ENCODE data around the gene NHS. TPM values are rescaled to one million over a fixed set of nuclear protein-coding genes. Genes with fewer than 3 reads are reported as not detected.

Gene NHS
- total and polyA plus RNA-seq, 5 donors: 0.61 to 1.7 (median 1.6) TPM

GRCh38 chrX:17669458-17669857 is 294.5 kb downstream of the NHS start:
- ATAC-seq (no peak), DNase-seq (no peak)
- H3K4me3 ChIP-seq (ENCODE audit: low read length): no peak overlapping the region
- no peak overlapping the region for H3K27ac ChIP-seq (ENCODE audit: low read length)
- intact Hi-C loops (cut with DNase I): loop anchor here in 1 of 4 donors (10.0 kb wide), 1 partner anchor 65 kb away; no protein-coding TSS in a partner anchor
- H3K4me1 ChIP-seq (ENCODE audit: control insufficient read depth, insufficient read depth, low read length): no peaks in the 10 kb centered on the region
- 46% methylated on average over 2 of the region's 2 CpGs for WGBS
- no peaks in the 10 kb centered on the region for H3K9me3 ChIP-seq (ENCODE audit: control insufficient read depth, low read length)
- no peaks in the 10 kb centered on the region for H3K27me3 ChIP-seq (ENCODE audit: control insufficient read depth, insufficient read depth)

- intact Hi-C loops (cut with DNase I): loop anchor here in 2 of 4 donors (10.0 kb wide), 2 partner anchors 65 to 425 kb away; no protein-coding TSS in a partner anchor
- DNase-seq: no peak
- no peak overlapping the region for H3K4me3 ChIP-seq (ENCODE audit: low read length)
- H3K9me3 ChIP-seq (ENCODE audit: control insufficient read depth, low read length): no peaks in the 10 kb centered on the region
- no peak overlapping the region for H3K27ac ChIP-seq (ENCODE audit: low read length)
- WGBS: 97% methylated on average over 1 of the region's 1 CpG
- no peak for ATAC-seq
- no peaks in the 10 kb centered on the region for H3K27me3 ChIP-seq (ENCODE audit: control insufficient read depth, insufficient read depth)
- no peaks in the 10 kb centered on the region for H3K4me1 ChIP-seq (ENCODE audit: control insufficient read depth, insufficient read depth, low read length)
Measured at GRCh38 chrX:17669891-17670290, 294.9 kb downstream of the NHS start.

GRCh38 chrX:17670874-17671273 is 295.9 kb downstream of the NHS start:
- intact Hi-C loops (cut with DNase I): loop anchor here in 1 of 4 donors (10.0 kb wide), 1 partner anchor 426 kb away; no protein-coding TSS in a partner anchor
- Histone ChIP-seq H3K27ac (ENCODE audit: low read length) (no peak overlapping the region), H3K4me3 (ENCODE audit: low read length) (no peak overlapping the region), H3K9me3 (ENCODE audit: control insufficient read depth, low read length) (no peaks in the 10 kb centered on the region), H3K27me3 (ENCODE audit: control insufficient read depth, insufficient read depth) (no peaks in the 10 kb centered on the region), H3K4me1 (ENCODE audit: control insufficient read depth, insufficient read depth, low read length) (no peaks in the 10 kb centered on the region)
- DNase-seq: no peak
- no peak for ATAC-seq
- WGBS: 85% methylated on average over 3 of the region's 3 CpGs

- no peak for DNase-seq
- WGBS: 49% methylated on average over 2 of the region's 2 CpGs
- no peaks in the 10 kb centered on the region for H3K9me3 ChIP-seq (ENCODE audit: control insufficient read depth, low read length)
Measured at GRCh38 chrX:17674601-17675000, 299.6 kb downstream of the NHS start.

GRCh38 chrX:17679261-17679660 is 304.3 kb downstream of the NHS start:
- intact Hi-C loops (cut with DNase I): loop anchor here in 1 of 4 donors (10.0 kb wide), 1 partner anchor 434 kb away; no protein-coding TSS in a partner anchor
- Histone ChIP-seq H3K9me3 (ENCODE audit: control insufficient read depth, low read length) (no peaks in the 10 kb centered on the region), H3K27me3 (ENCODE audit: control insufficient read depth, insufficient read depth) (no peaks in the 10 kb centered on the region), H3K4me1 (ENCODE audit: control insufficient read depth, insufficient read depth, low read length) (no peaks in the 10 kb centered on the region), H3K4me3 (ENCODE audit: low read length) (no peak overlapping the region), H3K27ac (ENCODE audit: low read length) (no peak overlapping the region)
- ATAC-seq (no peak), DNase-seq (no peak)

More at GRCh38 chrX:17674601-17675000, 299.6 kb downstream of the NHS start:
- H3K27me3 ChIP-seq (ENCODE audit: control insufficient read depth, insufficient read depth): no peaks in the 10 kb centered on the region
- no peak overlapping the region for H3K4me3 ChIP-seq (ENCODE audit: low read length)
- ATAC-seq: no peak
- no peak overlapping the region for H3K27ac ChIP-seq (ENCODE audit: low read length)
- no peaks in the 10 kb centered on the region for H3K4me1 ChIP-seq (ENCODE audit: control insufficient read depth, insufficient read depth, low read length)
- intact Hi-C loops (cut with DNase I): loop anchor here in 1 of 4 donors (10.0 kb wide), 1 partner anchor 430 kb away; no protein-coding TSS in a partner anchor

- H3K4me3 ChIP-seq (ENCODE audit: low read length): no peak overlapping the region
- no peaks in the 10 kb centered on the region for H3K4me1 ChIP-seq (ENCODE audit: control insufficient read depth, insufficient read depth, low read length)
- no peaks in the 10 kb centered on the region for H3K27me3 ChIP-seq (ENCODE audit: control insufficient read depth, insufficient read depth)
- H3K27ac ChIP-seq (ENCODE audit: low read length): no peak overlapping the region
- DNase-seq (no peak), ATAC-seq (no peak)
- H3K9me3 ChIP-seq (ENCODE audit: control insufficient read depth, low read length): no peaks in the 10 kb centered on the region
- intact Hi-C loops (cut with DNase I): loop anchor here in 2 of 4 donors (10.0 kb wide), 2 partner anchors 145 to 435 kb away; no protein-coding TSS in a partner anchor
- WGBS: 77% methylated on average over 2 of the region's 2 CpGs
Measured at GRCh38 chrX:17679820-17680219, 304.8 kb downstream of the NHS start.

GRCh38 chrX:17680732-17681413 is 305.9 kb downstream of the NHS start:
- Histone ChIP-seq H3K27ac (ENCODE audit: low read length) (no peak overlapping the region), H3K27me3 (ENCODE audit: control insufficient read depth, insufficient read depth) (no peaks in the 10 kb centered on the region), H3K4me1 (ENCODE audit: control insufficient read depth, insufficient read depth, low read length) (no peaks in the 10 kb centered on the region), H3K4me3 (ENCODE audit: low read length) (no peak overlapping the region), H3K9me3 (ENCODE audit: control insufficient read depth, low read length) (no peaks in the 10 kb centered on the region)
- no peak for ATAC-seq
- DNase-seq: no peak
- intact Hi-C loops (cut with DNase I): loop anchor here in 2 of 4 donors (10.0 kb wide), 1 partner anchor 146 kb away; no protein-coding TSS in a partner anchor
- 81% methylated on average over 1 of the region's 1 CpG for WGBS

GRCh38 chrX:17682259-17682658 is 307.3 kb downstream of the NHS start:
- no peak for DNase-seq
- Histone ChIP-seq H3K4me1 (ENCODE audit: control insufficient read depth, insufficient read depth, low read length) (no peaks in the 10 kb centered on the region), H3K9me3 (ENCODE audit: control insufficient read depth, low read length) (no peaks in the 10 kb centered on the region), H3K4me3 (ENCODE audit: low read length) (no peak overlapping the region), H3K27ac (ENCODE audit: low read length) (no peak overlapping the region), H3K27me3 (ENCODE audit: control insufficient read depth, insufficient read depth) (no peaks in the 10 kb centered on the region)
- intact Hi-C loops (cut with DNase I): loop anchor here in 2 of 4 donors (10.0 kb wide), 1 partner anchor 147 kb away; no protein-coding TSS in a partner anchor
- no peak for ATAC-seq
- WGBS: 53% methylated on average over 2 of the region's 2 CpGs

- Histone ChIP-seq H3K4me1 (ENCODE audit: control insufficient read depth, insufficient read depth, low read length) (no peaks in the 10 kb centered on the region), H3K4me3 (ENCODE audit: low read length) (no peak overlapping the region), H3K9me3 (ENCODE audit: control insufficient read depth, low read length) (no peaks in the 10 kb centered on the region), H3K27me3 (ENCODE audit: control insufficient read depth, insufficient read depth) (no peaks in the 10 kb centered on the region), H3K27ac (ENCODE audit: low read length) (no peak overlapping the region)
- ATAC-seq (no peak), DNase-seq (no peak)
- intact Hi-C loops (cut with DNase I): loop anchor here in 2 of 4 donors (10.0 kb wide), 1 partner anchor 150 kb away; no protein-coding TSS in a partner anchor
- 74% methylated on average over 4 of the region's 4 CpGs for WGBS
Measured at GRCh38 chrX:17685026-17685425, 310.0 kb downstream of the NHS start.

GRCh38 chrX:17687648-17688047 is 312.6 kb downstream of the NHS start:
- 98% methylated on average over 14 of the region's 14 CpGs for WGBS
- Histone ChIP-seq H3K27me3 (ENCODE audit: control insufficient read depth, insufficient read depth) (no peaks in the 10 kb centered on the region), H3K27ac (ENCODE audit: low read length) (no peak overlapping the region), H3K9me3 (ENCODE audit: control insufficient read depth, low read length) (no peaks in the 10 kb centered on the region), H3K4me3 (ENCODE audit: low read length) (no peak overlapping the region), H3K4me1 (ENCODE audit: control insufficient read depth, insufficient read depth, low read length) (no peaks in the 10 kb centered on the region)
- DNase-seq (no peak), ATAC-seq (no peak)
- intact Hi-C loops (cut with DNase I): loop anchor here in 3 of 4 donors (2.0 to 10.0 kb wide), 2 partner anchors 153 to 445 kb away; no protein-coding TSS in a partner anchor

- Histone ChIP-seq H3K9me3 (ENCODE audit: control insufficient read depth, low read length) (no peaks in the 10 kb centered on the region), H3K27me3 (ENCODE audit: control insufficient read depth, insufficient read depth) (no peaks in the 10 kb centered on the region), H3K4me1 (ENCODE audit: control insufficient read depth, insufficient read depth, low read length) (no peaks in the 10 kb centered on the region), H3K27ac (ENCODE audit: low read length) (no peak overlapping the region), H3K4me3 (ENCODE audit: low read length) (no peak overlapping the region)
- DNase-seq: no peak
- 24% methylated on average over 4 of the region's 4 CpGs for WGBS
- intact Hi-C loops (cut with DNase I): loop anchor here in 3 of 4 donors (2.0 to 10.0 kb wide), 4 partner anchors 155 to 448 kb away; no protein-coding TSS in a partner anchor
- ATAC-seq: peak; percentile 59 to 84
Measured at GRCh38 chrX:17689971-17690409, 315.0 kb downstream of the NHS start.
